NCI-H1105 (cell line): ENCODE results near the gene AARS1.
"Not testable (repeated sequence)": the region's sequence is repeated elsewhere in the genome, so short reads cannot be mapped to it uniquely, and the experiment has no call there.

Source experiments
- DNase-seq: peaks from one replicate; lab custom pipeline; 2025; lab: John Stamatoyannopoulos, UW

AARS1 gene

GRCh38 chr16:70224645-70225044 lies 64.7 kb downstream of the AARS1 start:
- DNase-seq = not testable (repeated sequence)

GRCh38 chr16:70223971-70224513 lies 65.3 kb downstream of the AARS1 start:
- DNase-seq = not testable (repeated sequence)

GRCh38 chr16:70223216-70223615 lies 66.1 kb downstream of the AARS1 start:
- not testable (repeated sequence) for DNase-seq

- not testable (repeated sequence) for DNase-seq
These were observed 66.7 kb downstream of the AARS1 start for GRCh38 chr16:70222574-70222973.

- not testable (repeated sequence) for DNase-seq
These were observed 70.7 kb downstream of the AARS1 start for GRCh38 chr16:70218586-70218985.

GRCh38 chr16:70206382-70206781 lies 82.9 kb downstream of the AARS1 start:
- DNase-seq = not testable (repeated sequence)

- DNase-seq = not testable (repeated sequence)
These were observed 84.5 kb downstream of the AARS1 start for GRCh38 chr16:70204668-70205405.

GRCh38 chr16:70204010-70204409 lies 85.3 kb downstream of the AARS1 start:
- not testable (repeated sequence) for DNase-seq

- not testable (repeated sequence) for DNase-seq
These were observed 85.8 kb downstream of the AARS1 start for GRCh38 chr16:70203508-70203907.
